HG02642 (cell line): ENCODE measurements around the gene DNAJC15.
"Not testable (repeated sequence)": the region's sequence is repeated elsewhere in the genome, so short reads cannot be mapped to it uniquely, and the experiment has no call there.

Source experiments
- ATAC-seq: cut with Tn5 transposase; IDR thresholded peaks from one replicate; pipeline ENCODE4 v1.9.1; 2021; ENCODE audit warnings: mild to moderate bottlenecking; ENCODE audit not compliant: unreplicated experiment, poor library complexity

DNAJC15 gene

GRCh38 chr13:43023289-43023963 lies at the start of gene DNAJC15:
Gene DNAJC15, plus strand, starts transcription at chr13:43023586. Its CDS starts 41 bp downstream, at chr13:43023627.
- peak; percentile 89 for ATAC-seq

GRCh38 chr13:42976066-42976465 lies 47.3 kb upstream of the DNAJC15 start:
- ATAC-seq = no peak

GRCh38 chr13:42977219-42977659 lies 46.1 kb upstream of the DNAJC15 start:
- no peak for ATAC-seq

GRCh38 chr13:42981317-42981716 lies 42.1 kb upstream of the DNAJC15 start:
- no peak for ATAC-seq

GRCh38 chr13:42981853-42982252 lies 41.5 kb upstream of the DNAJC15 start:
- ATAC-seq = no peak

GRCh38 chr13:42984026-42984425 lies 39.4 kb upstream of the DNAJC15 start:
- ATAC-seq = no peak

GRCh38 chr13:42984691-42985090 lies 38.7 kb upstream of the DNAJC15 start:
- ATAC-seq = peak; percentile 59

- no peak for ATAC-seq
These were observed 37.8 kb upstream of the DNAJC15 start for GRCh38 chr13:42985312-42986175.

- no peak for ATAC-seq
These were observed 37.2 kb upstream of the DNAJC15 start for GRCh38 chr13:42986176-42986574.

- ATAC-seq = no peak
These were observed 32.8 kb upstream of the DNAJC15 start for GRCh38 chr13:42990291-42991232.

- ATAC-seq = not testable (repeated sequence)
These were observed 32.0 kb upstream of the DNAJC15 start for GRCh38 chr13:42991233-42991897.

- ATAC-seq = peak; percentile 86
These were observed 31.3 kb upstream of the DNAJC15 start, which contains the start of gene EPSTI1 for GRCh38 chr13:42991898-42992763. Gene EPSTI1, minus strand, starts transcription at chr13:42992241. Its CDS starts 76 bp downstream, at chr13:42992165.

- peak; percentile 8 for ATAC-seq
These were observed 30.6 kb upstream of the DNAJC15 start for GRCh38 chr13:42992764-42993122.

- ATAC-seq = no peak
These were observed 28.5 kb upstream of the DNAJC15 start for GRCh38 chr13:42994878-42995277.

- ATAC-seq = no peak
These were observed 26.8 kb upstream of the DNAJC15 start for GRCh38 chr13:42996584-42996983.

GRCh38 chr13:42997381-42997780 lies 26.0 kb upstream of the DNAJC15 start:
- peak; percentile 59 for ATAC-seq

GRCh38 chr13:42999491-42999890 lies 23.9 kb upstream of the DNAJC15 start:
- no peak for ATAC-seq

- ATAC-seq = no peak
These were observed 22.7 kb upstream of the DNAJC15 start for GRCh38 chr13:43000676-43001075.

GRCh38 chr13:43002021-43002420 lies 21.4 kb upstream of the DNAJC15 start:
- no peak for ATAC-seq
